Islet of Langerhans (tissue), 1 donor: ENCODE data around the gene FAM162A.

Source experiments
- FAIRE-seq: peaks from one replicate; lab custom pipeline; 2011; peaks lifted over from hg19 to GRCh38; lab: Jason Lieb, UNC

Gene FAM162A

GRCh38 chr3:122389197-122389596 lies 5.2 kb downstream of the FAM162A start:
- FAIRE-seq = no peak

GRCh38 chr3:122389892-122390291 lies 5.9 kb downstream of the FAM162A start:
- FAIRE-seq = no peak

- no peak for FAIRE-seq
Observed at GRCh38 chr3:122390665-122391064, 6.7 kb downstream of the FAM162A start.

DNA sequence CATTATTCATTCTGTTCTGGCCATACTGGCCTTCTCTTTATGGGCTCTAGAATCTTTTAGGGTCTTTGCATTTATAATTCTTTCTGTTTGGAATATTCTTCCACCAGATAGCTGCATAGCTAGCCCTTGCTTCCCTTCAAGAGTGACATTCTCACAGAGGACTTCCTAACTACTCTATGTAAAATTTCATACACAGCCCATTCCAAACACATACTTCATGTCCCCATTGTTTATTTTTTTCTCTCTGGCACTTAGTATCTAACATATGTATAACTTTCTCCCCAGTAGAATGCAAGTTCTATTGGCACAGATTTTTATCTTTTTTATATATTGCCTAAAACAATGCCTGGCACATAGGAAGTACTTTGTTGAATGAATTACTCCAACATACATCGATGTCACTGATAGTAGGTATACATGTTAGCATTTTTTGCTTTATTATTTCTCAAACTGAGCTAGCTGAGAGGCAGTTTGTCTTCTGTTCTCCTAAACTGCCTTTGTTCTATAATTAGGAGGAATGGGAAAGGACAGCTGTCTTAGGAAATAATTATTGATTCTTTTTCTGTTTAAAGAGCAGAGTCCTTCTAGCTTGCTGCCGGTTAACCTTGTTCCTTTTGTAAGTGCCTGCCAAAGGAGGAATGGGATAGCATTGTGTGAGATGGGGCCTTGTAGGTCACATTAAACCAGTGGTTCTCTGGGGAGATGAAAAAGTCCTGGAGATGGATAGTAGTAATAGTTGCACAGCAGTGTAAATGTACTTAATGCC lies 7.9 kb downstream of the FAM162A start:
- no peak for FAIRE-seq

- peak; percentile 98 for FAIRE-seq
Observed at GRCh38 chr3:122392868-122393844, 9.2 kb downstream of the FAM162A start.

DNA sequence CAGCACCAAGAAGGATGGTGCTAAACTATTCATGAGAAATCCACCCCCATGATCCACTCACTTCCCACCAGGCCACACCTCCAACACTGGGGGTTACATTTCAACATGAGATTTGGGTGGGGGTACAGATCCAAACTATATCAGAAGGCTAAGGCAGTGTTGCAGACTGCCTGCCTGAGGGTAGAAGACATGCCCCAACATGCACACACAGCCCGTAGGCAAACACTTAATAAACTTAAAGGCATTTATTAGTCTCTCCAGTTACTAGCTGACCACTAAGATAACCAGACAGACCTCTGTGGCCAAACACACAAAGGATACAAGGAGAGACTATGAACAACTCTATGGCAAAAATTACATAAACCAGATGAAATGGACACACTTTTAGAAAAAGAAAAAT lies 10.2 kb downstream of the FAM162A start:
- no peak for FAIRE-seq

DNA sequence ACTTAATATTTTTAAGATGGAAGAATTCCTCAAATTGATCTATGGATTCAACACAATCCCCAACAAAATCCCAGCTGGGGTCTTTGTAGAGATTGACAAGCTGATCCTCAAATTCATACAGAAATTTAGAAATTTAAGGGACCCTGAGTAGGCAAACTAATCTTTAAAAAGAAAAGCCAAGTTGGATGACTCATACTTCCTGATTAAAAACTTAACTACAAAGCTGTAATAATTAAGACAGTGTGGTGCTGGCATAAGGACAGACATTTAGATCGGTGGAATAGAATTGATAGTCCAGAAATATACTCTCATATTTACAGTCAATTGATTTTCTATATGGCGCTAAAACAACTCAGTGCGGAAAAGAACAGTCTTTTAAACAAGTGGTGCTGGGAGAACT lies 11.6 kb downstream of the FAM162A start:
- FAIRE-seq = no peak

- no peak for FAIRE-seq
Observed at GRCh38 chr3:122396511-122396910, 12.5 kb downstream of the FAM162A start.

- no peak for FAIRE-seq
Observed at GRCh38 chr3:122397201-122397600, 13.2 kb downstream of the FAM162A start.

GRCh38 chr3:122398920-122399319 lies 14.9 kb downstream of the FAM162A start:
- no peak for FAIRE-seq

DNA sequence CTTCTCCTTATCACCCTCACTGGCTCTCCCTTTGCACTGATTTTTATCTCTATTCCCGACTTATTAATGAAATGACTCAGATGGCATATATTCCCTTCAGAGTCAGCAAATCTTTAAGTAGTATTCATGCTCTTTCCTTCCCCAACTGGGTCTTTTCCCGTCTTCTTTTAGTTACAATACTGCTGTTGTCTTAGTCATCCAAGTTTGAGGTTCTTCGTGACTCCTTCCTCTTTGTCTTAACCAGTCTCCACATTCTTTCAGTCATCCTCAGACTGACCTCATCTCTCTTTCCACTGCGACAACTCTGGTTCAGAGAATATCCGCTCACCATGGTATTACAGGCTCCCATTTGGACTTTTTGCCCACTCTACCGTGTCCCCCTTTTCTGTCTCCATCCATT lies 19.5 kb downstream of the FAM162A start:
- no peak for FAIRE-seq

- no peak for FAIRE-seq
Observed at GRCh38 chr3:122405015-122405414, 21.0 kb downstream of the FAM162A start.

DNA sequence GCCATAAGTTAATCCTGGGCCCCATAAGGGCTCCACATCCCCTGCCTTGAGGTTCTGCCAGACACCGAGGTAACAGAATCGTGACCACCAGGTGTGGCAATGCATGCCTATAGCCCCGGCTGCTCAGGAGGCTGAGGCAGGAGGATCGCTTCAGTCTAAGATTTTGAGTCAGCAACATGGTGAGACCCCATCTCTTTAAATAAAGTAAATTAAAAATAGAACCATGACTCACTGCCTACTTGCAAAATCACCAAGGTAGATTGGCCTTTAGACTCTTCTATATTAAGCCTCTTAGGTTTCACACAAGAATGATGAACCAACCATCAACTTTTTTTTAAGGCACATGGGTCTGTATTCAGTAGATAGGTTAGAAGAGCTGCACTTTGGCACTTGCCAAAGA lies 22.2 kb downstream of the FAM162A start:
- FAIRE-seq = no peak

GRCh38 chr3:122407946-122408345 lies 24.0 kb downstream of the FAM162A start:
- FAIRE-seq = no peak

- FAIRE-seq = no peak
Observed at GRCh38 chr3:122409446-122409845, 25.5 kb downstream of the FAM162A start.

DNA sequence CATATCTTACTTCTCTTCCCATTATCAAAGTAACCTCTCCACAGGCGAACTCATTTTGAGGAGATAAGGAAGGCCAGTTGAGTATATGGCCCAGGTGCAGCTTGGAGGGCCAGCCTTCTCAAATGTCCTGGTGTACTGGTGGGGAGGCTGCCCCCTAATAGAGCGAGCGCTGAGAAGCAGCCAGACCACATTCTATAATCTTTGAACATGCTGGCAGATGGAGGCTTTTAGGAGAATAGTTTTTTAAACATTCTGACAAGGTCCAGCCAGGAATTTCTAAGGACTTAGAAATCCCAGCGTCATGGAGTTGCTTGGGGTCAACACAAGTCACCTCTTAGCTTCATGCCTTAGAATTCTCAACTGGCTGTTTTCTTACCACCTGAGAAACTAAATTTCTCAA lies 26.1 kb downstream of the FAM162A start:
- FAIRE-seq = no peak

- FAIRE-seq = no peak
Observed at GRCh38 chr3:122410639-122411038, 26.7 kb downstream of the FAM162A start.

DNA sequence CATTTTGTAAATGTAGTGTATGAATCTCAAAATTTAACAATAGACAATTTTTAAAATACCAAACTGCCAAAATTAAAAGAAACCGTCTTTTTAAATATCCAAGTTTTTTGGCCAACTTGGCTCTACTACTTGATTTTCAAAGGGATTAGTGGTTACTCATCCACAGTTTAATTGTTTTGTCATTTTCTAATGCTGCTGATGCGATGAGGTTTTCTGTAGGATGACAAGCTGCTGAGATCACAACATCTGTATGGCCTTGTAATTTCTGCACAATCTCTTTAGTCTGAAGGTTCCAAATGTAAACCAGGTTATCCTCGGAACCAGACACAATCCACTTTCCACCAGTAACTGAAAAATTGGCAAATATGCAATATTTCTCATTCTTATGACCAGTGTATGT lies 30.4 kb downstream of the FAM162A start:
- FAIRE-seq = no peak

- FAIRE-seq = peak; percentile 49
Observed at GRCh38 chr3:122415104-122415744, 31.2 kb downstream of the FAM162A start.

DNA sequence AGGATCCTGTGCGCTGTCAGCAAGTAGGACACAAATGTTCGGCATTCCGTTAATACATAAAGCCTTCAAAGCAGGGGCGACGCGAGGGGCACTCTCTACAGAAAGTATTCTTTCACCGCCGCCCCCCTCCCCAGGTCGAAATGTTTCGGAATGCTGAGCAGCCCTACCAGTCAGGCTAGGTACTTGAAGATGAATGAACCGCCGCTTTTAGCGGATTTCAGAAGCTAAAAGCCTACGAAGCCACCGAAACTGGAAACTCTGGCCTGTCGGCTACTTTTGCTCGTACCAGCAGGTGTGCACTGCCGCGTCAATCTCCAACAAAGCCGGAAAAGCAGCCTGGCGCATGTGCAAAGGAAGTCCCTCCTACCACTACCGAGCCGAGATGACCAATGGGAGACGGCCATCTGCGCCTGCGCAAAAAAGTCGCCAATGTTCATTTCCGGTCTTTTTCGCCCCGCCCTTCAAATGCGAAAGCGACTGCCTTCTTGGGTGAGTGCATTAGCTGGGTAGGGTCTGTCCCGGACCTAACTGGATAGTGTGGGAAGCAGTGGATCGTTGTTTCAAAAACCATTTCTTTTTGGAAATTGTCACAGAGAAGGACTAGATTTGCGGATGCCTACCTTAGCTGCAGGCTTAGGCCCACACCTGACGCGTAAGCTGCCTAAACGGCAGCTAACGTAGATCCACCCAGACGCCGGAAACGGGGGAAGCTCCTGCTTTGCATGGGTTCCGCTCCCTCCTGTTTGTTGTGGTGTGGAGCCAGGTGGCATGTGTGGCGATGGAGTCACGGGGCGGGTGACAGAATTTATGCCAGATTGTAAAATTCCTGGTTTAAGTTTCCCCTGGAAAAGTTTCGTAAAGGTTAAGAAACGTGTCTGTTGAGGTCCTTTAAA lies 32.0 kb downstream of the FAM162A start, which contains the start of gene WDR5B:
Gene WDR5B, minus strand, starts transcription at position 301 of the 893 bp plus-strand sequence. CDS start 534 bp downstream, outside the sequence.
- FAIRE-seq = peak; percentile 99

- FAIRE-seq = no peak
Observed at GRCh38 chr3:122416966-122417365, 33.0 kb downstream of the FAM162A start.

GRCh38 chr3:122421101-122421500 lies 37.1 kb downstream of the FAM162A start:
- no peak for FAIRE-seq
